Stimulated activated CD4-positive, alpha-beta T cell treated with anti-CD3 and anti-CD28 coated beads, Interleukin-1b, Interleukin-23, amount 100 ng/mL, for 24 hours (primary cell): ENCODE data around the gene CLRN2.
"Not testable (repeated sequence)": the region's sequence is repeated elsewhere in the genome, so short reads cannot be mapped to it uniquely, and the experiment has no call there.

Experiments
- DNase-seq, 4 experiments: peaks; one replicate each; pipeline ENCODE4 v3.0.0-alpha.2; 2020; ENCODE audit warnings: low read depth in 4 of 4, low spot score in 1 of 4

CLRN2 gene

DNA sequence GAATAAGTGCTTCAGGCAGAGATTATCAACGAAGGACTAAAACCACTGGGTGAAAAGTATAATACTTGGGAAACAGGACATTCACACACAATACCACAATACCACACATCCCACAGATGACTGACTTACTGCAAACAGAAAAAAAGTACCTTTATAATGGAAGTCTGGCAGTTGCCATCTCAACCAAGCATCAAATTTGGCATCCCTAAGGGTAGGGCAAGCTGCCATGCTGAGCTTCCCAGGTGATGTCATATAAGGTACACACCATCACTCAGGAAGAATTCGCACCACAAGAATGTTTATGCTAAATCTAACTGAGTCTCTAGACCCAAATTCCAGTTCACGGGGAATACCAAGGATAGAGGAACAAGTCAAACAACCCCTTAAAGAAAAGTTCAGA lies 12.2 kb upstream of the CLRN2 start:
- DNase-seq, result no peak

DNA sequence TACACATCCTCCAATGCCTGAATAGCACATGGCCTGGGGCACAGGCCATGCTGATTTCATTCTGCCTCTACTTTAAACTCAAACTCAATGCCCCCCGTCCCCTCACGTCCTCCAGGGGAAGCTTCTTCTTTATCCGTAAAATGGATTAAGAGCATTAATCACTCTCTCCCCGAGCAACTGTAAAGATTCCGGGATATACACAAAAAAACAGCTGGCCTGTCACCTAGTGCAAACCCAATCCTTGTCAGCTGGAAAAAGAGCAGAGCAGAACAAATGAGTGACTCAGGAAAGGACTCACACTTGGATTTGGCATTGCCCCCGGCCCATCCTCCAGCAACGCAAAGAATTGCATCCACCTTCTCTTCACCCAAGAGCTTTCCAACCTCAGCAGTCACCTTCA lies 10.9 kb upstream of the CLRN2 start:
- DNase-seq, result no peak

DNA sequence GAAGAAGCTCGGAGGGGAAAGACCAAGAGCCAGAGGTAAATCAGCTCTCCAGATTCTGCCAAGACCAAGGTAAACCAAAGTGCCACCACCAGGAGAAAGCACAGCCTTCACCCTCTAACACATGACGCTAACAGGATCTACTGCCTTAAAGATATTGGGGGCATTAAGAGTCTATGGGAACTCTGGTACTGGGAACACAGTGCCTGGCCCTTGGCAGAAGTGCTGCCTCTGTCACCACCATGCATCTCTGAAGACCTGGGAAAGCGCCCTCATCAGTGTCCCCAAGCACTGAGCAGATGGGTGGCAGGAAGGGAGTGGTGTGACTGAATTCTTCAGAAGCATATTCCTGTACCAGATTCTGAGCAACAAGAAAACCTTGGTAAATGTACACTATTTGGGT lies 4.4 kb upstream of the CLRN2 start:
- DNase-seq, result no peak

DNA sequence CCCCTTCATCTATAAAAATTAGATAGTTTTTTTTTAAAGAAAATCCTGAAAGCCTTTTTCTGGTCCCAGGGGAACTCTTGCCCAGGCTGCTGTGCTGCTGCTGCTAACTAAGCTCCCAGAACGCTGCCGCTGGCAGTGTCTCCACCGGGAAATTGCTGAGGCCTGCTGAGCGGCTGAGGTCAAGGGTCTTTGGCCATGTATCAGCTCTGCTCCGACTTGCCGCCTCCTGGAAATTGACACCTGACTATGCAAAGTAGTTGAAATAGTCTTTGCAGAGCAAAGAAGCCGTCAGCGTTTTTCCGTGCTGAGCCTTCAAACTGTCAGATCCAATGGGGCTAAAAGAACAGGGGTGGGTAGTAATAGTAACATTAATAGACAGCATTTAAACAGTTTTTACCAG lies 3.9 kb upstream of the CLRN2 start:
- no peak for DNase-seq

DNA sequence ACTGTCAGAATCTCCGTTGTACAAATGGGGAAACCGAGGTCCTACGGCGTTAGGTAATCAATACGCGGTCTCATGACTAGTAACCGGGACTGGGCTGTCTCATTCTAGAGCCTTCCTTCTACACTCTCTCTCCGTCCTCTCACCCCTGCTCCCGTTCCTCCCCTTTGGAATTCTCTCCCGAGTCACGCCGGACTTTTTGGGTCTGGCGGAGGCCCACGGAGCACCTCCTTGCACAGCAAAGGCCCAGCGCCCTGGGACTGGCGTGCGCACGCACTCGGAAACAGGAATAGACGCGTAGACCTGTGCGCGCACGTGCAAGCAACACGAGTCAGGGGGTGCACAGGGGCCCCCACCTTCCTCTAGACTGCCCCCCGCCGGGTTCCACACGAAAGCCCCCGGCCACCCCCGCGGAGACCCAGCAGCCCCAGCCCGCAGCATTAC lies 3.4 kb upstream of the CLRN2 start:
- peak; percentile 12 to 53 (median 37) for DNase-seq

DNA sequence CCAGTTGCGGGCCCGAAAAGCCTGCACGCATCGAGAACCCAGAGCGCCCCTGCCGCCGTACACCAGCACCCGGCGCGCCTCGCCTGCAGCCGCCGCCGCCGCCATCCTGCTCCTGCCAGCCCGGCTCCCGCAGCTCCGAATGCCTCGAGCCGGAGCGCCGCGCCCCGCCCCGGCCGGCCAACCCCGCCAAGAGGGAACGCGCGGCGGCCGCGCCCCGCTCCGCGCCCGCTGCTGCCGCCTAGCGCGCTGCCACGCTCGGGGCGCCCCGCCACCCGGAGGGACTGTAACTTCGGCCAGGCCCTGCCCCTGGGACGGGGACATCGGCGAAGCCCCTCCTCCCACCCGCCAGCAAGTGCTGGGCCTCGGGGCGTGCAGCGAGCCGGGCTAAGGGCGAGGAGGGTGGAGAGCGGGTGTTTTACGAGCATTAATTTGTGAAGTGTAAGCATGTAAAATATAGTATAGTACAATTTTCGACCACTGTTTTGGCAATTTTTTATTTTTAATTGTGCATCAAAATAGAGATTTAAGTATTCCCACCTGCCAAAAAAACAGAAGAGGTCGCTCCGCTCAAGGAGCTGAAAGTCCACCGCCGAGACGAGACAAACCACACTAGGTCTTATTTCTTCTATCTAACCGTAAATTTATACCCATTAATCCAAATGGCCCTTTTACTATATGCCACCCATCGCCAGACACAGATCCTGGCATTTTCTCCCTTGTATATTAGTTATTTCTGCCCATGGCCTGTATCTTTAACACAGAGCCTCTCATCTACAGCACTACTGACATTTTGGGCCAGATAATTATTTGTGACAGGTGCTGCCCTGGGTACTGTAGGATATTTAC lies 2.8 kb upstream of the CLRN2 start, which contains the start of gene QDPR:
TSS of gene QDPR (minus strand) at position 141 of the 846 bp plus-strand sequence. CDS start at position 105, 36 bp downstream.
- DNase-seq, result peak; percentile 32 to 71 (median 64)

DNA sequence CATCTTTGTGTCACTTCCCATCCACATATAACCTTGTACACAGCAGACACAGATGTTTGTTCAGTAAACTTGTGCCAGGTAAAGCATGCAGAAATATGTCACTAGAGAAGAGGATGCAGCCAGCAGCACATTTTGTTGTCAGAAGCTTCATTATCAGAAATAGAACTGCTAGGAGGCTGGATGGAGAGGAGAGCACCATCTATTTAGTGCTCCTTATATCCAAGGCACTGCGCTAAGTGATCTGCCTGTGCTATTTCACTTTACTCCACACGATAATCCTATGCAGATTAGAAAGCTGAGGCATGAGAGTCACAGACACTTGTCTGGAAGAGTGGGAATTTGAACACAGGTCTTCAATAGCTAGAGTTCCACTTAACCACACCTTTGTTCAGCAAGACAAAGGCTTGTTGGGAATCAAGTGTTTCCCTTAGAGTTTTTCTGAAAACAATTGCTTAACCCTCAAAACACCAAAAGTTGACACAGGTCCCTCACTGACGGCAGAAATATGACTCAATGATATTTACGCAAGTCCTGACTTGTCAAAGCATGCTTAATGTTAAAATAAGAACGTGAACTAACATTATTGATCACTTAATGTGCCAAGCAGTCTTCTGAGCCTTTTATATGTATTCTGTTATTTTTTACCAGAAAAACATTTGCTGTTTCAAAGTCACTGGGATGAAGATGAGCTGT lies 1.8 kb upstream of the CLRN2 start:
- DNase-seq, result no peak

DNA sequence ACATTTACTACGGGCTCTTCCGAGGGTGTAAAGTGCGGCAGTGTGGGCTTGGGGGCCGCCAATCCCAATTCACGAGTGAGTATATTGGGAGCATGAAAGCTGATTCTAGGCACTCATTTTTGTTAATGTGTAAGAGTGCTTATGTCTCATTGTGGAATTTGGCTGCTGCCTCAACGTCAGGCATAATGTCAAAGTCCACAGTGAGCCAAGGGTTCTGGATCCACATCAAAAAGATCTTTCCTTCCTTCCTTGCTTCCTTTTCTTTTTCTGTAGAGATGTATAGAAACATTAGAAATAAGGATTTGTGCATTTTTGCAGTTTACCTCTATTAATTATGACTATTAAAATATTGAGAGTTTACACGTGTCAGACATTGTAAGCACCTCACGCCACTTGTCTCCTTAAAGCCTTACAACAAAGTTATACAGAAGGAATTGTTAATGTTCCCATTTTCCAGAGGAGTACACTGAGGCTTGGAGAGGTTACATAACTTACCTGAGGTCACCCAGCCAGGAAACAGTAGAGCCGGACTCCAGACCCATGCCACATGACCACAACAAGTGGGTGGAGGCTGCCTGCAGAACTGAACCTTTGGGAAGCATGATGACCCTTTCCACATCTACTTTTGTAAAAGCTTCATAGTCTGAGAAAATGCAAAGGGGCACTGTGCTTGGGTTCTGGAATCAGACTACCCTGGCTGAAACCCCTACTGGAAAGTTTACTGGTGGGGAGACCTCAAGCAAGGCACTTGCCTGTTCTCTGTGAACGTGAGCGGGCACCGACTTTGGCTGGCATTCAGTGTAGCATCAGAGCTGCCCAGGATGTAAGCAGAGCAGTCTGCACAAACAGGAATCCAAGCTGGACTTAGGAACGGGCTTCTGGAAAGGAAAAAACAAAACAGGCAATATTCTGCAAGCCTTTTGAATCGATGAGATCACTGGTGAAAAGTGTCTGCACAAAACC lies 761 bp downstream of the CLRN2 start:
- no peak for DNase-seq

DNA sequence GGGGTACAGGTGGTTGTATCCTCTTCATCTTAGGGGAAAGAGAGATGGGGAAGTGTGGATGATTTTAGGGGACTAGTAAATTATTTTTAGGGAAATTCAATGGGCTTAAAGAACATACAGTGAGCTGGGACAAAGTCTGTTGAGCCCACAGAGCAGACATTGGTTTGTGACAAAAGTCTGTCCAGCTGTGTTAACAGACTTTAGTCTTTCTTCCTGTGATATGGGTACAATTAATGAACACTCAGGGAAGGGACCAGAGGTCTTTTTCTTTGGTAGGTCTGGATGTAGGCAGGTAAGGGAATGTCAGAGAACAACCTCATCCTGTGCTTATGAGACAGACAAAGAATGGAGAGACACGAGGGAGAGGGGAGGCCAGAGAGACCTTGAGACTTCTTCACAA lies 2.0 kb downstream of the CLRN2 start:
- no peak for DNase-seq

DNA sequence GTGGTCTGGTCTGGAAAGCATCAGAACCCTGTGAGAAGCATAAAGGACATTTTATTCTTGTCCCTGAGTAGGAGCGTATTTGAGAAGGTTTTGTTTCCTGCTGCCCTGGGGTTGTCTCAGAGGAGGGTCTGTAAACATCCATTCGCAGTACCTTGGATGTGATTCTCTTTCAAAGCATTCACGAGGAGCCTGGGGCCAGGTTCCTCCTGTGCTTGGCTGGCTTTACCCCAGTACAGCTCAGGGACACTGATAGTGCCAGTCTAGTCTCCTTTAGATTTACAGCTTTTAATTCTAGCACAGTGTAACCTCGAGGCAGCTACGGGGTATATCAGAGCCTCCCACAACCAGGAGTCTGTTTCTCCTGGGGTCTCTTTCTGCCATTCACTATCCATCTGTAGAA lies 2.7 kb downstream of the CLRN2 start:
- DNase-seq, result no peak

DNA sequence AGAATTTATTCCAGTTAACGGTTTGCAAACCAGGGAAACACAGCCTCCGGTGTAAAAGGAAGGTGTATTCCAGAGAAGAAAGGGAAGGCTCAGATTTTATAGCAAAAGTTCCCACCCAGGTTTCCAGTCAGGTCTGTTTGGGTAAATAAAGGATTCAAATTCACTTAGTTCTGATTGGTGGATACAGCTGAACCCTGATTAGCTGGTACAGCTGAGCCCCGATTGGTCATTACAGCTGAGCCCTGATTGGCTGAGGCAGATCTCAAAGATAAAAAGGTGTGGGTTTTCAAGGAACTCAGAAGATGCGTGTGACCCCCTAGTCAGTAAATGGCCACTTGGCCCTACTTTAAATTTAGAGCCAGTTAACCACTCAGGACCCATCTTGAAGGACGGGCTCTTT lies 6.6 kb downstream of the CLRN2 start:
- no peak for DNase-seq

DNA sequence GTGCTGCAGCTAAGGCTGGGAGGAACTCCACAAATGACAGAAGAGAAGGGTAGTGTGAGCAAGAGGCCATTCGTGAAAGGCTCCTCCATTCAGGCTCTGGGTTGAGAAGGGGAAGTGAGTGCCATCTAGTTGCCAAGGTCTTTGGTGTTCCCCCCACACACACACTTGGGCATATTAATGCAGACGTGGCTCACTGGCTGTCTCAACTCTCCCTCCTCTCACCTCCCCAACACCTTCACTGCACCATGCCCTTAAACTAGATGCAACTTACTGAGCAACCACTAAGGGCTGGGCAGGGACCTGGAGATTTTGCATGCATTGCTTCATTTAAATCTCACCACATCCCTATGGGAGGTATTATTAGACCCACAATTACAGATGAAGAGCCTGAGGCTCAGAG lies 8.7 kb downstream of the CLRN2 start:
- no peak for DNase-seq

DNA sequence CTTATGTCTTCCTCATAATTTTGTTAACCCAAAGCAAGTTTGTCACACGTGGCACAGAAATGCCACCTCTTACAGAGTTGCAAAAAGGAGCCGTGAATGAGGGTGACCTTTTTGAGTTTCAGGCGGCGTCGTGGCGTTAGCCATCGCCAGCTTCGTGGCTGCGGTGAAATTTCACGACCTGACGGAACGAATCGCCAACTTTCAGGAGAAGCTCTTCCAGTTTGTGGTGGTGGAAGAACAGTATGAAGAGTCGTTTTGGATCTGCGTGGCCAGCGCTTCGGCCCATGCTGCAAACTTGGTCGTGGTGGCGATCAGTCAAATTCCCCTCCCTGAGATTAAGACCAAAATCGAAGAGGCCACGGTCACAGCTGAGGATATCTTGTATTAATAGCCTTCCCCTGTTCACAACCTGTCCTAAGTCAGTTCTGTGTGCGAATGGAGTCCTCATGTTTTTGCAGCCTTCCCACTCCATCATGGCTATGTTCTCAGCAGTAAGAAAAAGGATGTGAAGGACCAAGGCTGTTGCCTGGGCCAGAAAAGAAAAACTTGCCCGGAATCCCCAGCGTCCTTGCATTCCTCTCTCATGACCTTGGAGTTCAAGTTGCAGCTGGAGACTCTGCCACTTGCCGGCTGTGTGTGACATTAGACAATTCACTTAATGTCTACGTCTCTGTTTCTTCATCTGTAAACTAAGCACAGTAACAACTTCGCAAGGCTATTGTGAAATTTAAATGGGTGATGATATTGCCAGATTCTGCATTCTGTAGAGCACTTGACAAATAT lies 11.9 kb downstream of the CLRN2 start:
- DNase-seq, result no peak

DNA sequence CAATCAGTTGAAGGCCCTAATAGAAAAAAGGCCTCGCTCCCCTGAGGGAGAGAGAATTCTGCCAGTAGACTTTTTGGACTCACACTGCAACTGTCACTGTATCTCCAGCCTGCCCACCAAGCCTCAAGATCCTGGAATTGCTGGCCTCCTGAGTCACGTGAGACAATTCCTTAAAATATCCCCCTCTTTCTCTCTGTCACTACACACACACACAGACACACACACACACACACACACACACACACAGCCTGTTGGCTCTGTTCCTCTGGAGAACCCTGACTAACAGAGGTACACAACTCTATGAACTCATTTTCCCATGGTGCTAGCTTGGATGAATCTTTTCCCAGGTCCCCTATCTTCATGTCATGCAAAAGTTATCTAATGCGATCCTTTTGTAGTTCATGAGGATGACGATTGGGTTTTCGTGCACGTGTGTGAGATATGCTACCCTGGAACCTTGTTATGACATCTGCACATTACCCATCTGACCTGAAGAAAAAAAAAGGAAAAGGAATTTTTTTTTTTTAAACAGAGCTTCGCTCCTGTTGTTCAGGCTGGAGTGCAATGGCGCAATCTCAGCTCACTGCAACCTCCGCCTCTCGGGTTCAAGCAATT lies 13.7 kb downstream of the CLRN2 start:
- DNase-seq, result no peak

DNA sequence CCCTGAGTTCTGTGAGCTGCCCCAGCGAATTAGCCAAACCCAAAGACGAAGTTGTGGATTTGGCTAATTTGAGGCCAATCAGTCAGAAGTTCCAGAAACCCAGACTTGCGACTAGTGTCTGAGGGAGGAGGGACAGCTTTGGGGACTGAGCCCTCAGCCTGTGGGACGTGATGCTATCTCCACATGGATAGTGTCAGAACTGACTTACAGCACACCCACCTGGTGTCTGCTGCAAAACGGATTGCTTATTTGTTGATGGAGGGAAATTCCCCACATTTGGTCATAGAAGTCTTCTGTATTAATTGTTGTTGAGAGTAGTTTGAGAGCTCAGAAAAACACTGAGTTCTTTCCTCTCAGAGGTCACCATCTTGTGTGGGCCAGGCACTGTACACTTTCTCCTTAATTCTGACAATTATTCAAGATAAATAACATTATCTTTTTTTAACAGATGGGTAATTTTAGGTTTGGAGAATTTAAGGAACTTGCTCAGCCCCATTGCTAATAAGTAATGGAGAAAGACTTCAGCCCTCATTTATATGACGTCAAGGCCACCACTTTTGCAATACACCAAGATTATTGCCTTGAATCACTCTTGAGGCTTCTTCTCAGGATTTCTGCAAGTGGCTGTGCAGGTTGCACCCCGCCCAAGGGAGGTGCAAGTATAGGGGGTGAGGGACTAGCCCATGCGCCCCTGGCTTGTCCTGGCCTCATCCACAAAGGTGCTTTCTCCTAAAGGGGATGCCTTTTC lies 16.7 kb downstream of the CLRN2 start:
- DNase-seq, result no peak

DNA sequence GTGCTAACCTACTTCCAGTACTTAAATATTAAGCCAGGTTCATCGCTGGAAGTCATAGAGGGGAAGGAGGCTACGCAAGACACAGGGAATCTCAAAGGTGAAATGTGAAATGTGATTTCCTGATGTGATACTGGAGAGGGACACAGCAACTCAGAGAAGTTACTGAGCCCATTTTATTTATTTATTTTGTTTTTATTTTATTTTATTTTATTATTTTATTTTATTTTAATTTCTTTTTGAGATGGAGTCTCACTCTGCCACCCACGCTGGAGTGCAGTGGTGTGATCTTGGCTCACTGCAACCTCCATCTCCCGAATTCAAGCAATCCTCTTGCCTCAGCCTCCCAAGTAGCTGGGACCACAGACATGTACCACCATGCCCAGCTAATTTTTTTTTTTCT lies 19.7 kb downstream of the CLRN2 start:
- DNase-seq, result no peak

DNA sequence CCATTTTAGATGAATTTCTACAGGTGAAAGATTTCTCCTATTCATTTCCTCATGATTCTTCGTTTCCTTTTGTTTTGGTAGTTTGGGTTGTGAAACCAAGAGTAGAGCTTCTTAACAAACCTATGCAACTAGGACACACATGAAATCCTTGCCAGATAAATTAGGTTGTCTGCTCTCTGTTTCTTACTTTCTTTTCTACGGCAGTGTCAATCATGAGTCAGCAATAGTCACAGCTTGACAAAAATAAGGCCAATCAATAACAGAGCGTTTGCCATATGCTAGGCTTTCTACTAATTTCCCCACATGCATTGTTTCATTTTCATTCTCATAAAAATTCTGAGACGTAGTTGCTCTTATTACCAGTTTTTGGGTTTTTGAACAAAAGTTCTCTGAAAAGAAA lies 20.3 kb downstream of the CLRN2 start:
- DNase-seq, result no peak

DNA sequence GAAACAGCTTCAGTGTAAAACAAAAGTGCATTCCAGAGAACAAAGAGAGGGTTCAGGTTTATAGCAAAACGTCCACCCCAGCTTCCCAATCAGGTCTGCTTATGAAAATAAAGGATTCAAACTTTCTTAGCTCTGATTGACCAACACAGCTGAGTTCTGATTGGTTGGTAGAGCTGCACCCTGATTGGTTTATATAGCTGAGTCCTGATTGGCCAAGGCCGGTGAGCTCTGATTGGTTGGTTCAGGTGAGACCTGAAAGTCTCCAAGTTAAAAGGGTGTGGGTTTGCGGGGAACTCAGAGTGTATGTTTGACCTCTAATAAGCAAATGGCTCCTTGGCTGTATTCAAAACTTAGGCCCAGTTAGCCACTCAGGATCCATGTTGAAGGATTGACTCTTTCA lies 20.9 kb downstream of the CLRN2 start:
- DNase-seq, result no peak

DNA sequence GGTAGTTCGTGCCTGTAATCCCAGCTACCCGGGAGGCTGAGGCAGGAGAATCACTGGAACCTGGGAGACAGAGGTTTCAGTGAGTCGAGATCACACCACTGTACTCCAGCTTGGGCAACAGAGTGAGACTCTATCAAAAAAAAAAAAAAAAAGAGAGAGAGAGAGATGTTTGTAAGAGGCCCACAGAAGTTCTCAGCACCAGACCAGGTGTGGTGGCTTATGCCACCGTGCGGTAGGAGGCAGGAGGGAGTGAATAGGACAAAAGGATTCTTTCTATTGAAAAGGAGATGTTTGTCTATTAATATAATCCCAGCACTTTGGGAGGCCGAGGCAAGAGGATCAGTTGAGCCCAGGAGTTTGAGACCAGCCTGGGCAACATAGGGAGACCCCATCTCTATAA lies 22.1 kb downstream of the CLRN2 start:
- DNase-seq, result not testable (repeated sequence)
